ENCODE measurements around the gene TOR1A. TPM values are rescaled to one million over a fixed set of nuclear protein-coding genes. Genes with fewer than 3 reads are reported as not detected.
A peak's percentile ranks its signal among the peaks of the same experiment; 100 is the strongest.
"Not testable (repeated sequence)": the region's sequence is repeated elsewhere in the genome, so short reads cannot be mapped to it uniquely, and the experiment has no call there.

The TOR1A gene
- polyA plus RNA-seq, 1 donor, result 46.4 TPM

DNA sequence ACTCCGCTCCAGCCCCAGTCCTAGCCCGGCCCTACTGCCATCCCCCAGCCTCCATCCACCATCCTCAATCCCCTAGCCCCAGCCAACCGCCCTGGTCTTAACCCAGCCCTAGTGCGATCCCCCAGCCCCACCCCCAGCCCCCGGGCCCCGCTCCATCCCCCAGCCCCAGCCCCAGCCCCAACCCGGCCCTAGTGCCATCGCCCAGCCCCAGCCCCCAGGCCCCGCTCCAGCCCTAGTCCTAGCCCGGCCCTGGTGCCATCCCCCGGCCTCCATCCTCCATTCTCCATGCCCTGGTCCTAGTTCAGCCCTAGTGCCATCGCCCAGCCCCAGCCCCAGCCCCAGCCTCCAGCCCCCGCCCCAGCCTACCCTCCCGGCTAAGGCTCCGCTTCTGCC is 398 bp downstream of the TOR1A start:
- DNase-seq, result no peak

DNA sequence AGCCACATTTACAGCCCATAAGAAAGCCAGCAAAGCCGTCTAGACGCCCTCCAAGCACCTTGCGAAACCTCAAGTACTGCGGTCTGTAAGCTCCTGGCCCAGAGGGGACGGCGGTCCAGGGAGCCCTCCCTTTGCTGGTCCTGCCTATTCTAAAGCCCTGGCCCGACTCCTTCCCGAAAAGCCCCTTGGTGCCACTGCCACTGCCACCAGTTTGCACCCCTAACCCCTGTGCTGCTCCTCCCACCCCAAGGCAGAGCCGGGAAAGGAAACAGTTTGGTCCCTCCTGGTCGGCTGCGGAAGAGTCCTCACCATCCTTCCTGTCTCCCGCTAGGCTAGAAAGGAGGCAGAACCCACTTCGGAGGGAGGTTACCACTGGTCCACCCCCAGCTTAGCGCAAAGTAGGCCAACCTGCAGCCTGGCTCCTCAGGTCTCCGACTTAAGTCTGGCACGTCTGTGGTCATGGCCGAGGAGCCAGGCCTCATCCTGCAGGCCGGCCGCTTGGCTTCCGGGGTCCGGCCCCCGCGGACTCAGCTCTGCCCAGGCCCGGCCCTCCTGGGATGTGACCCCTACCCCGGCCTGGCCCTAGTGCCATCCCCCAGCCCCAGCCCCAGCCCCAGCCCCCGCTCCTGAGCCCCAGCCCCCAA is 916 bp downstream of the TOR1A start:
- no peak for DNase-seq

DNA sequence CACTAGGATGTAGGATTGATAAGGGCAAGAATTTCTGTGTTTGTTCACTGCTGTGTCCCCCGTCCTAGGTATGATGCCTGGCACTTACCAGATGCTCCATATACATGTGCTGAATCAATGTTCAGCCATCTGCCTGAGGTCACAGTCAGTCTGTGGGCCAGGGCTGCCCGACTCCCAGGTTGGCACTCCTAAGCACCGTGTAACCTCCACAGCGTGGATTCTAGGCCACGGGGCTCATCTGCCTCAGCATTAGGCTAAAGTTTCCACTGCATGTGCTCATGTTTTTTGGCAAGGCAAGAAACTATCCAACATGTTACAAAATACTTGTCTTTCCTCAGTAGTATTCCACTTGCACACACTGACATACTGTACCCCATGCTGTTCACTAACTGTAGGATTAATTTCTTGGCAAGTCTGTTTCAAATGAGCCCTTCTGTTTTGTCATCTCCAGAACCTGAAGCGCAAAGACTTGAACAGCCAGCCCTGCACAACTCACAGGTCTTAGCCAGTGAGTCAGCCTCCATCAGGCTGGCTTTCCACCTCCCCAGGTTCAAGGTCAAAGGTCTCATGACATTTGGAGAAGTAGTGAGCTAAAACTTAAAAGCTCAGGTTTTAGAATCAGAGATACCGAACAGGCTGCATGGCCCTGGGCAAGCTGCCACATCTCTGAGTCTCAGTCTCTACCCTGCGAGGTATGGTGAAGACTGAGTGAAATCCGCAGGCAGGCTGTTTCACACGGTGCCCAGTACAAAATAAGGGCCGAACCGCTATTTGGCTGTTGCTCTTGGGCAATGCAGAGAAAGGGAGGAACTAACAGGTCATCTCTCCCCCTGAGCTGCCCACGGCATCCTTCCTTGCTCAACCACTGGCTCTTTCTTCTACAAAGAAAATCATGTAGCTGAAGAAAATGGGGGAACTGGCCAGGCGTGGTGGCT is 7.2 kb downstream of the TOR1A start:
- no peak for DNase-seq

DNA sequence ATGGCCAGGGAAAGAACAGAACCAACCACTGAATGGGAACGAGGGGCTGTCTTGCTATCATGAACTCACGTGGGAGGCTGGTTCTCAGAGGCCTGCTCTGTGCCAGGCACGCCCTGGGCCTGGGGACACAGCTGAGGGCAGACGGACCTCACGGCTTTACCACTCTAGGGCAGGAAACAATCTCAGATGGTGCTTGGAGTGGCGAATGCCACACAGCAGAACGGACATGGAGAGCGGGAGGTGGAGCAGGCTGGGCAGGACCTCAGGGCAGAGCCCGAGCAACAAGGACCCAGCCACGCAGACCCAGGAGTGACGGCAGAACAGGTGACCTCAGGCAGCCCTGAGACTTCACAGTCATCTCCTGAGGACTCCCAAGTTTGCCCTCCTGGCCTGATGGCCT is 8.7 kb downstream of the TOR1A start:
- no peak for DNase-seq

DNA sequence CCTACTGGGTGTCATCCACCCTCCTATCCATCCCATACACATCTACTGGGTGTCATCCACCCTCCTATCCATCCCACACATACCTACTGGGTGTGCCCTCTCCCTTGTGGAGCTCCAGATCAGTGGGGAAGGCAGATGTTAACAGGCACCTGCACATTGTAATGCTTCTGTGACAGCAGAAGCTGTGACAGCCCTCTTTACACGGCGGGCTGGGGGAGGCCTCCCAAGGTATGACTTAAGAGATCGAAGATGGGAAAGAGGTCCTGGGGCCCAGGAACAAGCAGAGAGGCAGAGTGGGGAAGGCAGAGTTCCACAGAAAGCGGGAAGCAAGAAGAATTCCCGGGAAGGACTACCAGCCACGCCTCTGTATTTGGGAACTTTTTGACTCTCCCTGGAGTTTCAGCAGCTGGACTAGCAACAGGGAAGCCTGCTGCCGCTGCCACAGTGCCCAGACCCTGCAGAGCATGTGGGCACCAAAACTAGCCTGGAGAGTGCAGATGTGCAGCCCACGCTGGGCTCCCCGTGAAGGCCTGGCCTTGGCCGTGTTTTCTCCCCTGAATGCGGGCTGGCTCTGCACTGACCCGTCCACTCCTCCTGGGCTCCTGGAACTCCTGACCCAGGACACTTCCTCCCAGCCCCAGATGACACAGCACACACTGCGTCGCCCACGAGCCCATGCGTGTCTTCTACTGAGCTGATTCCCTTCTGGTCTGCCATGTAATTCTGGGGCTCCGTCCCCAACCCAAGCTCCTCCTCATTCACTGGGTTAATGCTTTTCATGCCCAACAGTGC is 9.3 kb downstream of the TOR1A start:
- DNase-seq, result no peak

DNA sequence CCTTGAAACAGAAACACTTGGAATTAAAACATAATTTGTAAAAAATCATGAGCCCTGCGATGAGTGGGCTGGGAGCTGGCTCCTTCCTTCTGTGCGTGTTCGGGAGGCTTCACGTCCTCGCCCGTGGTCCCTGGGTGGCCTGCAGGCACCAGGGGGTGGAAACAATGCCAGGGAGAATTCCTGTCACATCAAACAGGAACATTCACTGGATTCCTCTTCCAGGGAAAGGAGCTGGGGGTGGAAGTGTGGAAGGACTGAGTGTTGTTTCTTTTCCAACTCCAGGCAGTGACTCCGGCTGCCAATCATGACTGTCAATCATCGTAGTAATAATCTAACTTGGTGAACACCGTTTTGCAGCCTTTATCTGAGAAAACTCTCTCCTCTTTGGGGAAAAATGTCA is 10.3 kb downstream of the TOR1A start:
- no peak for DNase-seq

DNA sequence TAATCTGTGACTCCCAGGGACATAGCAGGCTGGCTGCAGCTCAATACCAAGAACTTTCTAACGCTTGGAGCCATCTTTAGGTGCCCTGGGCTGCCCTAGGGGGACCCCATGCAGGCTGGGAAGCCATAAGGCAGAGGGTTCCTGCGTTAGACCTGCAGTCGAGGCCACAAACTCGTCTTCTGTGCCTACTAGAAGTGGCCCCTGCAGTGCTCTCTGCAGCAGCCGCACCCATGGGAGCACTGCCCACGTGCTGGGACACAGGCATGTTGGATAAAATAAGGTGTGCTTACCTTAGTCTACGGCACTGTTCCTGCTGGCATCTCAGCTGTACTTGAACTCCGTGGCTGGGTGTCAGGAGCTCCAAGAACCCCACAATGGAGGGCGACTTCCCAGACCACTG is 11.6 kb downstream of the TOR1A start:
- no peak for DNase-seq

DNA sequence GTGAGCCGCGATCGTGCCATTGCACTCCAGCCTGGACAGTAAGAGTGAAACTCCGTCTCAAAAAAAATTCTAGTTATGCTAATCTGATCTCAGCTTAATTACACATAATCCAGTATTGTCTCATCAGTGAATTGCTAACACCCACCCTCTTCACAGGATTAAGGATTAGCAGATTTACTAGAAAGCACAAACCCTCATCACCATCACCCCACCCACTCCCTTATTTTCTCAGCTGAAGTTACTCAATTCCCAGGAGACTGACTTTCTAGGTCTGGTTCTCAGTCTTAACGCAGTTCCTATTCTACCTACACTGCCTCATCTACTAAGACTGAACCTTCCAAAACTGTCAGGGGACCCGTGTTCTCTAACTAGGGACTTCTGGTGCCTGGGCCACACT is 12.0 kb downstream of the TOR1A start:
- DNase-seq, result no peak

DNA sequence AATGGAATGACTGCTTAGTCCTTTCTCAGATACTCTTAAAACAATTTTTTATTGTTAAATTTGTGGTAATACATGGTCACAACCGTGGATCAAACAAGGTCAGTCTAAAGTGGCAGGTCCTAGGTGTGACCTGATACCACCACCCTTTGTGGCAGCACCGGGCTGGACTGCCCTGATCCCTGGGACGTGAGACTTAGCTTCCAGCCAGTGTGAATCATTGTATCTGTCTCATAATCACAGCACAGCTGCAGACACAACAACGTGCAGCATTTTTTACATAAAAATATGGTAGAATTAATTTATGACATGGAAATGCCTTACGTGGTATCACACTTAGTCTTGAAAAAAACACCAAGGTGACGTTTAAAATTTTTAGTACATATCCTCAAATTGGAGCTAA is 13.1 kb downstream of the TOR1A start:
- no peak for DNase-seq

DNA sequence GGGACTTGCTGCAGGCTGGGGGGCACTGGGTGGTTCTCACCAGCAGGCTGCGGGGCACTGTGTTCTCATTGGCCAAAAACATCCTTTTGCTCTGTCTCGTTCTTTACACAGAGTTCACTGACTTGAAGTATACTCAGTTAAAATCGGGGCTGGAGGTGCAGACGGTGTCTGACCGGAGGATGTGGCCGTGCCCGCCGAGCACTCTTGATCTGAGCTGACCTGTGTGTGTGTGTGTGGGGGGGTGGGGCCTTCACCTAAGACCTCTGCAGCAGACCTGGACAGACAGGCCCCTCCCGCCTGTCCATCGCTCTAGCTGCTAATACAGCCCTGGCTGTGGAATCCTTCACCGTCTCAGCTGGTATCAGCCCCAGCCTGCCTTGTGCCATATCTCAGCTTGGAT is 13.8 kb downstream of the TOR1A start:
- DNase-seq, result no peak

DNA sequence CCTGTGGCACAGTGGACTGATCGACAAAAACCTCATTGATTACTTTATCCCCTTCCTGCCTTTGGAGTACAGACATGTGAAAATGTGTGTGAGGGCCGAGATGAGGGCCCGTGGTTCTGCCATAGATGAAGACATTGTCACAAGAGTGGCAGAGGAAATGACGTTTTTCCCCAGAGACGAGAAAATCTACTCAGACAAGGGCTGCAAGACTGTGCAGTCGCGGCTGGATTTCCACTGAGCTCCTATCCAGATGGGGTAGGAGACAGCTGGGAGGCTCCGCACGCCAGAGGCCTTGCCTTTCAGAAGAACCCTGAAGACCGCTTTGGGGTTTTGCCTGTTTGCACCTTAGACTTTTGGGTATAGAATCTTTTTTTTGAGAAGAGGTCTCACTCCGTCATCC is 14.6 kb downstream of the TOR1A start:
- no peak for DNase-seq

DNA sequence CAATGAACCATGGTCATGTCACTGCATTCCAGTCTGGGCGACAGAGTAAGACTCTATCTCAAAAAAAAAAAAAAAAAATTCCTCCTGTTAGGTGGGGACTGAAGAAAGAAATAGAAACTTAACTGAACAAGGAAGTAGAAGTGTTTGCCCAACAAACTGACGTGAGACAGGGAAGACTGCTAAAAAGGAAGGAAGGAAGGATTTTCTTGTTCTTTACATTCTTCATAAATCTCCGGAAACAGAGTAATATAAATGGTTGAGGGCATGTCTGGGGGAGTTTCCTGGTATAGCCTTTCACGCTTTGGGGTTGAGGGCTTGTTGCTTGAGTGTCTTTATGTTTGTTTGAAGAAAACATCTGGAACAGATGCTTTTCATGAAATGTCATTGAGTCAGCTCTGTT is 17.9 kb downstream of the TOR1A start:
- DNase-seq, result no peak

DNA sequence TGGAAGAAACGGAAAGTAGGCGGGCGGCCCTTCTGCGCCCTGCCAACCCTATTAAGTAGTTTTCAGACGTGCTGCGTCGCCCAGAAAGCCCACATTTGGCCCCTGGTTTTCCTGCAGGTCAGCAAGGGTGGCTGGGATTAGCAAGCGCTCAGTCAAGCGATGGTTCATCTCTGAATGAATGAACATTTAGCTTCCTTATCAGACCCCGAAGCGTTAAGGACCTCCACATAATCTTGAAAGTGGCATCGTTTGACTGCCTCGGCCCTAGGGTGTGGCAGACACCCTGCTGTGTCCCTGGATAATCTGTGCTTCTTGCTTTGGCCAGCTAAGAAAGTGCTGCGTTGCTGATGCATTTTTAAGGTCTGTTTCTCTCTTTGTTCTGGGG is 20.3 kb downstream of the TOR1A start:
- DNase-seq, result no peak

DNA sequence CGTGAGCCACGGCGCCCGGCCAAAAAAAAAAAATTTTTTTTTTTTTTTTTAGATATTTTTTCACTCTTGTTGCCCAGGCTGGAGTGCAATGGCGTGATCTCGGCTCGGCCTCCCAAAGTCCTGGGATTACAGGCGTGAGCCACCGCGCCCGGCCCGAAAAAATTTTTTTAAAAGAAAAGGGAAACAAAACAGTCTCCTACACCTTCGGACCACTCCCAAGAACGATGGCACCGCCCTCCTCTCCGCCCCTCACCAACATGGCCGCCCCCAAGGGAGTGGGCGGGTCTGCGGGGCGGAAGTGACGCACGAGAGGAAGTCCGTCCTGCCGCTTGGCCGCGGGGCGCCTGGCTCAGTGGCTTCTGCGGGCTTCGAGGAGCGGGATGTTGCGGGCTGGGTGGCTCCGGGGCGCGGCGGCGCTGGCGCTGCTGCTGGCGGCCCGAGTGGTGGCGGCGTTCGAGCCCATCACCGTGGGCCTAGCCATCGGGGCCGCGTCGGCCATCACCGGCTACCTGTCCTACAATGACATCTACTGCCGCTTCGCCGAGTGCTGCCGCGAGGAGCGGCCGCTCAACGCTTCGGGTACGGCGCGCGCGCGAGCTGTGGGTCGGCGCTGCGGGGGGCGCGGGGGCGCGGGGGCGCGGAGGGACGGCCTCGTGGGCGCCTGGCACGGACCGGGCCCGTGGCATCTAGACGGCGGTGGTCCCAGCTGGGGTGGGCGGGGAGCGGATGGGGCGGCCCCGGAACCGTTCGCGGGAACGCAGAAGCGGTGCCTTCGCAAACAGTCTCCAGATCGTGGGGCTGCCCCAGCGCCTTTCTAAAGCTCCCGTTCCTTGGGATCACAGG is 20.9 kb downstream of the TOR1A start, which contains the start of gene TOR1B:
Gene TOR1B, plus strand, starts transcription at position 352 of the 843 bp plus-strand sequence. Its CDS starts 29 bp downstream, at position 381.
- DNase-seq, result peak; percentile 95

DNA sequence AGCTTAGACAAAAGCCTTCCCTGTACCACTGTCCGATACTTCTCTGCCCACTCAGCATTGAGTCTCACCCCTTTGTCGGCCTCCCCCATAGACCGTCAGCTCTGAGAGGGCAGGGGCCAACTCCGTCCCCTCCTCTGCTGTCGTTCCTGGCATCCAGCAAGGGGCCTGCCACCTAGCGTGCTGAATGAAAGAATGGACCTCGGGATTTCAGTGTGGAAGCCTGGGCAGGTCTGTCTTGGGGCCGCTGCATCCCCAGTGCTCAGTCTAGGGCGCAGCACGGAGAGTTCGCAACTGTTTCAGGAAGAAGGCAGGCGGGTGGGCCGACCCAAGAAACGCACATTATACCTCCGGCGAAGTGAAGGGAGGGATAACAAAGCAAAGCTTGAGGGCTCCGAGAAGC is 22.4 kb downstream of the TOR1A start:
- no peak for DNase-seq

DNA sequence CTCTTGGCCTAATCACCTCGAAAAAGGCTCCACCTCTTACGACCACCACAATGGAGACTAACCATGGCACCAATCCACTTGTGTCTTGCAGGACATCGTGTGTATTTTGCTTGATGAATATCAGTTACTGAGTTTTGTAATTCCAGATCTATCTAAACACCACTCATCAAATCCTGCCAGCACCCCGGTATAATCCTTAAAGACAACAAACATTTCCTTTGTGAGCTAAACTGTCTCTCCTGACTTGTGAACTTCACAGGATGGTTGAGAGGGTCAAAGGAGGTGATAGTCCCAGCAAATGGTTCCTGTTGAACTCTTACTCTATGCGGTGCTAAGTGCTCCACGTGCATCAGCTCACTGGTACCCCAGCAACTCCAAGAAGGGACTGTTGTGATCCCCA is 25.0 kb downstream of the TOR1A start:
- DNase-seq, result no peak

DNA sequence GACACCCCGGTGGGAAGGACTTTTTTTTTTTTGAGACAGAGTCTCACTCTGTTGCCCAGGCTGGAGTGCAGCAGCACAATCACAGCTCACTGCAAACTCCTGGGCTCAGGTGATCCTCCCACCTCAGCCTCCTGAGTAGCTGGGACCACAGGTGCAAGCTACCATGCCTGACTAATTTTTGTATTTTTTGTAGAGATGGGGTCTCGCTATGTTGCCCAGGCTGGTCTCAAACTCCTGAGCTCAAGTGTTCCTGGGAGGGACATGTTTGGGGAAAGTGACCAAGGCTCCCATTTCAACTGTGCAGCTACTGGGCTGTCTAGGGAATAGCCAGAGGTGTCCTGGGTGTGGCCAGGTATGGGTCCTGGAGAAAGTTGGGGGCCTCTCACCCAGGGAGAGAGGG is 27.9 kb downstream of the TOR1A start:
- DNase-seq, result not testable (repeated sequence)

DNA sequence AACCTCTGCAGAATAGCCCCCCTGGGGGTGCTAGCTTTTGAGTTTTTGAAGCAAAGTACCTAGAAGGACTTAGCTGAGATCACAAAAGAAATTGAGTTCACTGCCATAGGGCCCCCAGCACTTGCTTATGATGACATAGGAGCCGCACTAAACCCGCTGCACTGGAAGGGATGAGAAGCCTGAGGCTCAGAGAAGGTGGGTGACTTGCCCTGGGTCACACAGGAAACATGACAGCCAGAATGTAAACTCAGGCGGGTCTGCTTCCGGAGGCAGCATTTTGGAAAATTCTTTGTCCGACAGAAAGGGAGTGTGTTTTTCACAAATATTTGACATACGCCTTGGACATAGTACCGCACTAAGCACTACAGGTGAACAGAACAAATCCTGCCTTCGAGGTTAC is 29.4 kb downstream of the TOR1A start:
- DNase-seq, result no peak

DNA sequence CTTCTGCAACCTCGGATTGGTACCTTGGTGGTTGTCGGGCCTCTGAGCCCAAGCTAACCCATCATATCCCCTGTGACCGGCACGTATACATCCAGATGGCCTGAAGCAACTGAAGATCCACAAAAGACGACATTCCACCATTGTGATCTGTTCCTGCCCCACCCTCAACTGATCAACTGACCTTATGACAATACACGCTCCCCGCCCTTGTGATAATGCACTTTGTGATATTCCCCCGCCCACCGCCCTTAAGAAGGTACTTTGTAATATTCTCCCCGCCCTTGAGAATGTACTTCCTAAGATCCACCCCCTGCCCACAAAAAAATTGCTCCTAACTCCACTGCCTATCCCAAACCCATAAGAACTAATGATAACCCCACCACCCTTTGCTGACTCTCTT is 37.5 kb downstream of the TOR1A start:
- no peak for DNase-seq

DNA sequence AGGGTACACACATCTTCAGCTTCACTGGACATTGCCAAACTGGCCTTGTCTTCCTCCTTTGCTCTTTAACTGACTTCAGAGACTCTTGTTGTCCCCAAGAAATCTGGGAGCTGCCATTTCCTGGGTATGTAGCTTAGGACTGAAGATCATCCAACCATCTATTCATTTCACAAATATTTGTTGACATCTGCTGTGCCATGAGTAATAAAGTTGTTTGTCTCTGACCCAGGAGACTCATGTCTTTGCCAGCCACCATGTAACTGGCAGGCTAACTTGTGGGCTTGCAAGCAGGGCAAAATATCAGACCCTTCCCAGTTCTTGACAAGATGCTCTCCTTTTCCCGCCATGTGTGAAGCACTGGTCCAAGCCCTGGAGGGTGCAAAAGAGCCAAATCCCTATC is 38.1 kb downstream of the TOR1A start:
- DNase-seq, result no peak

DNA sequence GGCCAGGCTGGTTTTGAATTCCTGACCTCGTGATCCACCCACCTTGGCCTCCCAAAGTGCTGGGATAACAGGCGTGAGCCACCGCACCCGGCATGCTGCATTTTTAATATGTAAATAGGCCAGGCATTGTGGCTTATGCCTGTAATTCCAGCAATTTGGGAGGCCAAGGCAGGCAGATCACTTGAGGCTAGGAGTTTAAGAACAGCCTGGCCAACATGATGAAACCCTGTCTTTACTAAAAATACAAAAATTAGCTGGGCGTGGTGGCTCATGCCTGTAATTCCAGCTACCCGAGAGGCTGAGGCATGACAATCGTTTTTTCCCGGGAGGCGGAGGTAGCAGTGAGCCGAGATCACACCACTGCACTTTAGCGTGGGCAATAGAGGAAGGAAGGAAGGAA is 39.0 kb downstream of the TOR1A start:
- not testable (repeated sequence) for DNase-seq

All from left kidney (tissue), 2 donors.